ENCODE measurements around the gene NFATC4.

The NFATC4 gene

DNA sequence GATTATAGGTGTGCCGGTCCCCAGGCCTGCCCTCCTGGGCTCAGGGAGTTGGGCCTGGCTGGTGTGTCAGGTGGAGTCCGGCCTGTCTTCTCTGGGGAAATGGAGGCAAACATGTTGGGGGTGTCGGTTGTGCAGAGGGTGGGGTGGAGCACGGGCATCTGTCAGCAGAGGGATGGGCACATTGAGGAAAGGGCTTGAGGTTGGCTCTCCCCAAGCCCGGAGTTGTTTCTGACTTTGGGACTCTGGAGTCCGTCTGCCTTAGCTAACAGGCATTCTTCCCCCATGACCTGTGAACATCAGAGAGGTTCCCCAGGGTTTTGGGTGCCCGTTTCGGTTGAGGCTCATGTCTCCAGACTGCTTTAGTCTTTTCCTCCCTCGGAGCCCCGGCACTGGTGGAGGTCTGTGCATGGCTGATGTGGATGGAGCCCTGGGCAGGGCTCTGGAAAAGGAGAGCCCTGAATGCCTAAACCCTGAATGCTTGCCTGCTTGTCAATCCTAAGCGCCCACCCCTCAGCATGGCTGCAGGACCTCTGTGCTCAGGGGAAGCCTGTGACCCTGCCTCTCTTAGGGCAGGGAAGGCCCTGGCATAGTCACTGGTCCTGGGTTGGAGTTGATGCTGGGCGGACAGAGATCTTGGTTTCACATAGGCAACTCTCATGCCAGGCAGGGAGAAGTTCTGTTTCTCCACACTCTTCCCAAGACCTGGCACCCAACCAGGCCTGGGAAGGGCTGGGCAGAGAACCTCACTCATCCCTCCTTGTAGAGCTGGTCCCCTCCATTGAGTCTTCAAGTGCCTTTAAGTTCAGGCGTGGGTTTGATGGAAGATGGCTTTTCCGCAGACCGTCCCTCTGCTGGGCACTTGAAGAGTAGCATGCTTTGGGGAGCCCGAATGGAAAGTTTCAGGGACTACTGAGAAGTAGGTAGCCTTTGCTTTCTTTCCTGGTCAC, 43.7 kb downstream of the NFATC4 start:
- DNase-seq = no peak

DNA sequence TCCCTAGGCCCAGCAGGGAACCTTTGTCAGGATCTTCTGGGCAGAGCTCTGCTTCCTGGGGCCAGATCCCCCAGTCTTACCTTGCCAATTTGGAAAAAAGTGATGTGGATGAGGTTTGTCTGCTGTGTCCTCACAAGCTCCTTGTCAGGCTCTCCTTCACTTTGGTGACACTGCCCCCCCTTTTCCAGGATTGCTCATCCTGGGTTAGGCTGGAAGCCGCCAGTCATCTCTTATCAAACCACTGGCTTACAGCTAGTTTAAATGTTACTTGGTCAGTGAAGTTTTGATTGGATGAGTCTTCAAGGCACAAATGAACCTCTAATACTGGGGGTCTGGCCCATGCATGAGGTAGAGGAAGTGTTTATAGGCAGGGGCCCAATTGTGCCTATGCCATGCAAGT, 46.1 kb downstream of the NFATC4 start:
- DNase-seq = no peak

DNA sequence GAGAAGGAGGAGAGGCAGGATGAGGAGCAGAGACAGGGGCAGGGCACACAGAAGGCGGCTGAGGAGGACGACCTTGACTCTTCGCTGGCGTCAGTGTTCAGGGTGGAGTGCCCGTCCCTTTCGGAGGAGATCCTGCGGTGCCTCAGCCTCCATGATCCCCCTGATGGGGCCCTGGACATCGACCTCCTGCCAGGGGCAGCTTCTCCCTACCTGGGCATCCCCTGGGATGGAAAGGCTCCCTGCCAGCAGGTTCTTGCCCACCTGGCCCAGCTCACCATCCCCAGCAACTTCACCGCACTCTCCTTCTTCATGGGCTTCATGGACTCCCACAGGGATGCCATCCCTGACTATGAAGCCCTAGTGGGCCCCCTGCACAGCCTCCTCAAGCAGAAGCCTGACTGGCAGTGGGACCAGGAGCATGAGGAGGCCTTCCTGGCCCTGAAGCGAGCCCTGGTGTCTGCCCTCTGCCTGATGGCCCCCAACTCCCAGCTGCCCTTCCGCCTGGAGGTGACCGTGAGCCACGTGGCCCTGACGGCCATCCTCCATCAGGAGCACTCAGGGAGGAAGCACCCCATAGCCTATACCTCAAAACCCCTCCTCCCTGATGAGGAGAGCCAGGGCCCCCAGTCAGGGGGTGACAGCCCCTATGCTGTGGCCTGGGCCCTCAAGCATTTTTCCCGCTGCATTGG, 46.9 kb downstream of the NFATC4 start:
- no peak for DNase-seq

DNA sequence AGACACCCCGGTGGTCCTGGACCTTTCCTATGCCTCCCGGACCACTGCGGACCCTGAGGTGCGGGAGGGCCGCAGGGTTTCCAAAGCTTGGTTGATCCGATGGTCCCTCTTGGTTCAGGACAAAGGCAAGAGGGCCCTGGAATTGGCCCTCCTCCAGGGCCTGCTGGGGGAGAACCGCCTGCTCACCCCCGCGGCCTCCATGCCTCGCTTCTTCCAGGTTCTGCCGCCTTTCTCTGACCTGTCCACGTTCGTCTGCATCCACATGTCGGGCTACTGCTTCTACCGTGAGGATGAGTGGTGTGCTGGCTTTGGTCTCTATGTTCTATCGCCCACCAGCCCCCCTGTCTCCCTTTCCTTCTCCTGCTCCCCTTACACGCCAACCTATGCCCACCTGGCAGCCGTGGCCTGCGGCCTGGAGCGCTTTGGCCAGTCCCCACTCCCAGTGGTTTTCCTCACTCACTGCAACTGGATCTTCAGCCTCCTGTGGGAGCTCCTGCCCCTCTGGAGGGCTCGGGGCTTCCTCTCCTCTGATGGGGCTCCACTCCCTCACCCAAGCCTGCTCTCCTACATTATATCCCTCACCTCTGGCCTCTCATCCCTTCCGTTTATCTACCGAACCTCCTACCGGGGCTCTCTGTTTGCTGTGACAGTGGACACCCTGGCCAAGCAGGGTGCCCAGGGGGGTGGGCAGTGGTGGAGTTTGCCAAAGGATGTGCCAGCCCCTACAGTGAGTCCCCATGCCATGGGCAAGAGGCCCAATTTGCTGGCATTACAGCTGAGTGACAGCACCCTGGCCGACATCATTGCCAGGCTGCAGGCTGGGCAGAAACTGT, 47.7 kb downstream of the NFATC4 start:
- no peak for DNase-seq

DNA sequence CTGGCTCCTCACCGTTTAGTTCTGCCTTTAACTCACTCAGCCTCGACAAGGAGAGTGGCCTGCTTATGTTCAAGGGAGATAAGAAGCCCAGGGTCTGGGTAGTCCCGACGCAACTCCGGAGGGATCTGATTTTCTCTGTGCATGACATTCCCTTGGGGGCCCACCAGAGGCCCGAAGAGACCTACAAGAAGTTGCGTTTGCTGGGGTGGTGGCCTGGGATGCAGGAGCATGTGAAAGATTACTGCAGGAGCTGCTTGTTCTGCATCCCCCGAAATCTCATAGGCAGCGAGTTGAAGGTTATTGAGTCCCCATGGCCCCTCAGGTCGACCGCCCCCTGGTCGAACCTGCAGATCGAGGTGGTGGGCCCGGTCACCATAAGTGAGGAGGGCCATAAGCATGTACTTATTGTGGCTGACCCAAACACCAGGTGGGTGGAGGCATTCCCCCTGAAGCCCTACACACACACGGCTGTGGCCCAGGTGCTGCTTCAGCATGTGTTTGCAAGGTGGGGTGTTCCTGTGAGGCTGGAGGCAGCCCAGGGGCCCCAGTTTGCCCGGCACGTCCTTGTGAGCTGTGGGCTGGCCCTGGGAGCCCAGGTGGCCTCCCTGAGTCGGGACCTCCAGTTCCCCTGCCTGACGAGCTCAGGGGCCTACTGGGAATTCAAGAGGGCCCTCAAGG, 48.4 kb downstream of the NFATC4 start:
- no peak for DNase-seq

DNA sequence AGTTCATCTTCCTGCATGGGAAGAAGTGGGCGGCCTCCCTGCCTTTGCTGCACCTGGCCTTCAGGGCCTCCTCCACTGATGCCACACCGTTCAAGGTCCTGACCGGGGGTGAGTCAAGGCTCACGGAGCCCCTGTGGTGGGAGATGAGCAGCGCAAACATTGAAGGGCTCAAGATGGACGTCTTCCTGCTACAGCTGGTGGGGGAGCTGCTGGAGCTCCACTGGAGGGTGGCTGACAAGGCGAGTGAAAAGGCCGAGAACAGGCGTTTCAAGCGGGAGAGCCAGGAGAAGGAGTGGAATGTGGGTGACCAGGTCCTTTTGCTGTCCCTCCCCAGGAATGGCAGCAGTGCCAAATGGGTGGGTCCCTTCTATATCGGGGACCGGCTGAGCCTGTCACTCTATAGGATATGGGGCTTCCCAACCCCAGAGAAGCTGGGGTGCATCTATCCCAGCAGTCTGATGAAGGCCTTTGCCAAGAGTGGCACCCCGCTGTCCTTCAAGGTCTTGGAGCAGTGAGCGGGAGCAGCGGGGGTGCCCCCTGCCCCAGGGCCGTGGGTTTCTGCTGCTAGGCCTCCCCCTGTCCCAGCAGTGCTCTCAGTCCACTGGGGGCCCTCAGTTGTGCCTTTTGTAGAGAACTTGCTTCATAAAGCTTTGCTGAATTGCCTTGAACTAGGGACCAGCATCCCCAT, 49.1 kb downstream of the NFATC4 start:
- no peak for DNase-seq

DNA sequence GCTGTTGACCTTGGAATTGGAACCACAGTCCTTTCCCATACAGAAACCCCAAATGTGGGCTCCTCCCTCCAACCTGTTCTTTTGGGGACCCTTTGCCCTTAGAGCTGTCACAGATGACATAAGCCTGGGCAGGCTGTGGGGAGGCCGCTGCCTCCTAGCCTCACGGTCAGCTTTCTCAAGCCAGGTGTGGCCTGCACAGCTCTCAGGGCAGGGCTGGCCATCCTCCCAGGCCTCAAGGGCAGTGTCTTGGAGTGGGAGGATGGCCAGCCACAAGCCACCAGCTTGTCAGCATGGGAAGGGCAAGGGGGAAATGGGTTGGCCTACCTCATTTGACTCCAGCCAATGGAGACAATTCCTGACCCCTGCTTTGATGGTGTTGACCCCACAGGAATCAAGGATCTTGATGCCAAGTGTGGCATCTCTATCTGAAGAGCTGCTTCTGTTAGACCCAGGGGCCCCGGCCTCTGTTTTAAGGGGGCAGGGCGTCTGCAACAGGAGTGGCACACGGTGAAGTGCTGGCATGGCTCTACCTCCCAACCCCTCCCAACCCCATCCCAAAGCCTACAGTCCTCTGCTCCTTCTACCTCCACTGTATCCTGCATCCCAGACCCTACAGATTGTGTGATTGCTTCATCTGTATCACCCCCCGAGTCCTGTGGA, 50.0 kb downstream of the NFATC4 start:
- no peak for DNase-seq

DNA sequence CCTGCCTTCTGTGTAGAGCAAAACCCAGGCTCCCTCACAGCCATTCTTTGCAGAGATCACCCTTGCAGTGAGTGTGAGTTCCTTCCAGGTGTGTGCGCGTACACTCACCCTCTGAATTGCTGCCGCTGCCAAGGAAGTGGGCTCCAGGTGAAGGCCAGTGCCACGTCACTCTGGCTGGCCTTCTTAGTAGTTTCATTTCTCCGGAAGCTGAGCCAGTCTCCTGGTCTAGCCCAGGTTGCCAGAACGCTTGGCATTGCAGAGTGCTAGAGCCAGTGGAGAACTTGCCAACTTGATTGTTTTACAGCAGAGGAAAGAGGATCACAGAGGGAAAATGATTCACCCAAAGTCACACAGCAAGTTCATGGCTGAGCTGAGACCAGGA, 50.5 kb downstream of the NFATC4 start:
- DNase-seq = no peak

DNA sequence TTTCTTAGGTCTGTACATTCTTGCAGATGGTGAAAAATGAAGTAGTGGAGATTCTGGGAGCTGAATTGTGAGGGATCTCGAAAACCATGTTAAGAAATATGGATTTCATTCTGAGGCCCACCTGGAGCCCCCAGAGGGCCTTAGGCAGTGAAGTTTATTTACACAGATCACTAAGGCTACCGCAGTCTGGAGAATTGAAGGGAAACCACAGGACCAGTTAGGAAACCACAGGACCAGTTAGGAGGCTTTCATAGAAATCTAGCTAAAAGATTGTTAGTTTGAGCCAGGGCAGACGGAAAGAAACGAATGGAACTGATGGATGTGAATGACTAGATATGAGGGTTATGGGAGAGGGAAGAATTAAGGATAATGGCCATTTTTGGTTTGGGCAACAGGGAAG, 54.3 kb downstream of the NFATC4 start:
- DNase-seq = no peak

DNA sequence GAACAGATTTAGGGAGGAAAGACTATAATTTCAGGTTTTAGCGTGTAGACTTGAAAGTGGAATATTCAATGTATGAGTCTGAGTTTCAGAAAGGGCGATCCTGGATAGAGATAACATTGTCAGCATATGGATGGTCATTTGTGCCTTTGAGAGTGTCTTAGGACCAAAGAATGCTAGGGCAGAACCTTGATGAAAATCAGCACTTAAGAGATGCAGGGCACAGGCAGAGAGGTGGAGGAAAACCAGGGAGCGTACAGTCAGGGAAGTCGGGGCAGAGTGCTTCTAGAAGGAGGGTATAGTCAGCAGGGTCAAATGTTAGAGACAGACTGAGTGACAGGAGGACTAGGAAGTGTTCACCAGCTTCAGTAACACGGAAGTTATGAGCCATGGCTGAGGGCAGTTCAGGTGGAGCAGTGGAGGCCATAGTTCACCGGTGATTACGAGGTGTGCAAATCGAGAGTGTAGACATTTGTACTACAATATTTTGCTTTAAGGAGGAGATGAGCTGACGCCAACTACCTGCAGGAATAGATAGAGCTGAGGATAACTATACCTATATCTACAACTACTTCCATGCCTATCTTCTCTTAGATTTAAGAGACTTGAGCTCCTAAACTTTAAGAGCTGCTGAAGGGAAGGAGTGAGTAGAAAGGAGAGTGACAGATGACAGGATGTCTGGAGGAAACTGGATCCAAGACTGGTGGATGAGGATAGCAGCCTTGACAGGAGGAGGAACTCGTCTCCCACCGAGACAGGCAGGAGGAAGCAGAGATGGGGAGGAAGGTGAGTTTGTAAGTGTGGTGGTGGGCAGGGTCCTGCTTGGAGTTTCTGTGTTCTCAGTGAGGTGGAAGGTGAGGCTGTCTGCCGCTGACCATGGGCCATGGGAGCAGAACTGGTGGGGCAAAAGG, 55.0 kb downstream of the NFATC4 start:
- no peak for DNase-seq

DNA sequence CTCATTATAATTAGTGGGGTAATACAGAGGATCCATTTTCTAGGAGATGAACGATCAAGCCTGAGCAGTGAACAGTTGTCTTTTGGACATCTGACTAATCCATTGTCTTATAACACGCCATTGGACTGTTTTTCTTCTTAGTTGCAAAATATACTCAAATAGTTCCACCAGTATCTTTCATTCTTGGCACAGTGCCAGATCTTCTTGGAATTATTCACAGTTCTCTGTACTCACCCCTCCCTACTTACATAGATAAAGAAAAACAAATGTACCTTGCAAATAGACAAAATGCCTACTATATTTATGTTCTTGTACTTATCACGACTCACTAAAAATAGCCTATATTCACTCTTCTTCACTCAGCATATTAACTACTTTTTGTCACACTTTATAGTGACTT, 57.7 kb downstream of the NFATC4 start:
- no peak for DNase-seq

DNA sequence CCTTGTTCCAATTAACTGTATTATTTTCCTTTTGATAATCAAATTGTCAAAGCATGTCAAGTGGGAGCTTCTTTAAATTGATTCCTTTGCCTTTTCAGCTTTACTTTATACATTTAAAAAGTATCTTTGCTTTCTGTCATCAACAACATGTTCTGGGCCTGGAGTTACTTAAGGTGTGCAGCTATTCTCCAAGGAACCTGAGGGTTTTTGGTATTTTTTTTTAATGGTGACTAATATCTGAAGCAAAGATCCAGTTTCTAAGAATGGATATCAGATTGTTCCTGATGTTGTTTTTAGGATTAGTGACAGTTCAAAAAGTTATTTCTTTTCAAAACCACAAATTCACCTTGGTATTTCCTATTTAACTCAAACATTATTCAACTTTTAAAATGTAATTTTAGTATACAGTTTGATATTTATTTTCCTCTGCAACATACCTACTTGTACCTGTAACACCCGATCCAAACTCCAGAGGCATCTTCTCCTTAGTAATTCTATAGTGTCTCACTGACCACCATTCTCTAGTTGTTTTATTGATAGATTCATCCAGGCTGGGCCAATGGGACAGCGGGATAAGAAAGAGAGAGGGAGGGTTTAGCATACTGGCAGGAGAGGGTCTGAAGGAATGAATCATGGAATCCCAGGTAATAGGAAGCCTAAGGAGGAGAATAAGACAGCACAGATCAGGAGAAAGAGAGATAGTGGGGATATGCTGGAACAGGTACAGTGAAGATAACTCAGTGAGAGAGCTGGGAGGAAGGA, 58.3 kb downstream of the NFATC4 start:
- no peak for DNase-seq

DNA sequence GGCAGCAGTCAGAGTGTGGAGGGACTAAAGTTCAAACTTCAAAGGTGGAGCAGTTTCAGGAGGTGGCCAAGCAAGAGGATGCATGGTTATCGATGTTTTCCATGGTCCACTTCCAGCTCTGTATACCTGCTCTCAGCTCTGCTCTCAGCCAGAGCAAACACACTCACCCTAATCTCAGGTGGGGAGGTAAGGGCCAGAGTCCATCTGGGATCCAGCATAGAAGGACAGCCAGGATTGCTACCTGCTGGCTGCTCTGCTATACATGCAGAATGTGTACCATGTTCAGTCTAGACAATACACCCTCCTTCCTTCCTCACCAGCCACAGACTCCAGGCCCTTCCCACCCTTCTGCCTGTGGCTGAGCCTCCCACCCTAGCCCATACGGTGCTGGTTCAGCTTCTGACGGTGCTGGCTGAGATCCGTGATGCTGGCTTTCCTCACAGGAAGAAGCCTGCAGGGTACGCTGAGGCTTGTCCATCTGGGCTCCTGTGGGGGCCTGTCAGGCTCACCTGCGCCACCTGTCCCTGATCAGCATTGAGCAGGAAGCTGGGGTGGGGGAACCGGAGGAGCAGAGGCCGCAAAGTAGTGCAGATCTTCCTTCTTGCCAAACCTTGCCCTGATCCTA, 59.0 kb downstream of the NFATC4 start:
- DNase-seq = no peak

DNA sequence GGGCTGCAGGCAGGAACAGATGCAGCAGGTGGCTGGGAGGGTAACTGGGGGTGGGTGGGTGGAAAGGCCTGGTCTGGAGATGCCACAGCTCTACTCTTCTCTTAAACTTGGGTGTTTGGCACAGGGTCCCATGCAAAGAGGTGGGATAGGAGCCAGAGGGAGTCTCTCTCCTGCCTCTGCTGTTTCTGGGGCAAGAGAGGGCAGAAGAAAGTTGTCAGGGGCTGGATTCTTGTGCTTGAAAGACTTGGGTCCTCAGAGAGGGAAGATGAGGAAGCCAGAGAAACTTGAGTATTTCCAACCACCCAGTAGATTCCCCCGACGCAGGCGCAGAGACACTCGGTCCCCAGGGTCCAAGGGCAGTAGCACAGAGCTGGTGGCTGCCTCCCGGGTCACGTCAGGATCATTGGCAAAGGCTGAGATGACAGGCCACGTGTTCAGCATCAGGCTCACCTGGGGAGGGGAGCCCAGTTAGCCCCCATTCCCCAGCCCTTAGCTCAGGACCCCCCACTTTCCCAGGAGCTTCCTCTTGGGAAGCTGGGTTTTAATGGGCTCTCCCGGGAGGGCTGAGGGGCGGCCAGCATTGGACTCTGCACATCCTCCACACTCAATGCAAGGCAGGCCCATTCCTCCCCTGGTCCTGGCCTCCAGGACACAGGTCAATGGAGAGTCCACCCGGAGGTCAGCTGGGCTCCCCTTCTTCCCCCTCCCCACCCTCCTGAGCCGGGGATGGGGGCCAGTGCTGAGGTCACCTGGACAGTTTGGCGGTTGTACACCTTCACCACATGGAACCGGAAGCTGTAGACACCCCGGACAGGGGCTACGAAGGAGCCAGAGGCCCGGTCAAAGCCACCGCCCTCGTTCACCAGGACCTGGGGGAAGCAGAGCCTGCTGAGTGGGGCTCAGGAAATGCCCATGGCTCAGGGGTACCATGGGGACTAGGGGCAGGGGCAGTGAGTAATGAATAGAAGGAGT, 59.8 kb downstream of the NFATC4 start:
- no peak for DNase-seq

DNA sequence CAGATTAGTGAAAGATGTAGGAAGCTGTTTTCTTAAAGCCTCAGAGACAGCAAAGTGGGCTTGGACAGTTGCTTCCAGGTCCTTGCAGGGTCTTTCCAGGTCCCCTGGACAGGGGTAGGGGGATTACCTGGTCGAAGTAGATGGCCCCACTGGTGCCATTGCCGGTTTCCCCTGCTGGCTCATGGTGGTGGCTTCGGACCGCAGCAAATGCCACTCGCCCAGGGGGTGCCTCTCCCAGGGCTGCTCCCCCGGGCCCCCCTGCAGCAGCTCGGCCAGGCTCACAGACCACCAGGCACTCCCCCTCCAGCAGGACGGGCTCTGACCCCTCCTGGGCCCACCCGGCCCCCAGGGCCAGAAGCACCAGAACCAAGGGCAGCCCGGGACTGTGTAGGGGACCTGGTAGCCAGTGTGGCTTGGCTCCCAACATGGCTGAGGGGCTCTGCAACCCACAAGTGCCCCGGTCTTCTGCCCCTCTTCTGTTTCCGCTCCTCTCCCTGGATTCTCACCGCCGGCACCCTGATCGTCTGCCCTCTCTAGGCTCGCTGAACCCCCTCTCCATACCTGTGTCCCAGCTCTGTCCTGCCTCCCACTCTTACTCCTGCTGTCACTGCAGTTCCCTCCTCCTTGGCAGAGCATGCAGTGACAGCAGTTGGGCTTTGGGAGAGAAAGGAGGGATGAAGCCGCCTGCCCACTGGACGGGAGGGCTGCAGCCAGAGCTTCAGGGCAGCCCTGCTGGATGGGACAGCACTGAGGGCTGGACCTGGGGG, 60.8 kb downstream of the NFATC4 start:
- no peak for DNase-seq

Data from NCI-H2029 treated with DMSO at 0.1 percent for 48 hours (cell line).